Cerebellar cortex (tissue), 1 donor: ENCODE data around the gene LTC4S.
A peak's percentile ranks its signal among the peaks of the same experiment; 100 is the strongest.
"Not testable (repeated sequence)": the region's sequence is repeated elsewhere in the genome, so short reads cannot be mapped to it uniquely, and the experiment has no call there.

Experiments used
- DNase-seq: peaks from one replicate; pipeline ENCODE4 v3.0.0-alpha.2; 2015; ENCODE audit warnings: low spot score

The LTC4S gene, protein sequence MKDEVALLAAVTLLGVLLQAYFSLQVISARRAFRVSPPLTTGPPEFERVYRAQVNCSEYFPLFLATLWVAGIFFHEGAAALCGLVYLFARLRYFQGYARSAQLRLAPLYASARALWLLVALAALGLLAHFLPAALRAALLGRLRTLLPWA

DNA sequence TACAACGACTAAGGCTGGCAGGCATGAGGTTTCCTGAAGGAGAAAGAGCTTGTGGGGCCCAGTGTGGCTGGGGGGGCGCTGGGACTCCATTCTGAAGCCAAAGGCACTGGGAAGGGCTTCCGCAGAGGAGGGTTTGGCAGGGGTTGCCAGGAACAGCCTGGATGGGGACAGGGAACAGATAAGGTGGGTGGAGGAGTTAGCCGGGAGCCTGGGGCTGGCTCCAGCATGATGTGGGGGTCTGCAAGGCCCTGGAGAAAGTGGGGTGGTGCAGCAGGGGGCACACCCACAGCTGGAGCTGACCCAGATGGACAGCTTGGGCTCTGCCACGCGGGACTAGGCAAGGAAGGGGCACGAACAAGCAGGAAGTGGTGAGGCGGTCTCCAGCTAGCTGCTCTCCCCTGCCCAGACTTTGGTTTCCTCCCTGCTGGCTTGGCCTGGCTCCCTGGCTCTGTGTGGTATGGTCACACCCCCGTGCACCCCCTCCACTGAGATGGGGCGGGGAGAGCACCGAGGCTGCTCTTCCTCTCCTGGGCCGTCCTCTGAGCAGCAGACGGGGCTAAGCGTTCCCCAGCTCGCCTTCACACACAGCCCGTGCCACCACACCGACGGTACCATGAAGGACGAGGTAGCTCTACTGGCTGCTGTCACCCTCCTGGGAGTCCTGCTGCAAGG, at the start of gene LTC4S:
TSS of gene LTC4S (plus strand) at position 519 of the 672 bp plus-strand sequence. CDS start at position 614, 95 bp downstream.
- peak; percentile 40 for DNase-seq

DNA sequence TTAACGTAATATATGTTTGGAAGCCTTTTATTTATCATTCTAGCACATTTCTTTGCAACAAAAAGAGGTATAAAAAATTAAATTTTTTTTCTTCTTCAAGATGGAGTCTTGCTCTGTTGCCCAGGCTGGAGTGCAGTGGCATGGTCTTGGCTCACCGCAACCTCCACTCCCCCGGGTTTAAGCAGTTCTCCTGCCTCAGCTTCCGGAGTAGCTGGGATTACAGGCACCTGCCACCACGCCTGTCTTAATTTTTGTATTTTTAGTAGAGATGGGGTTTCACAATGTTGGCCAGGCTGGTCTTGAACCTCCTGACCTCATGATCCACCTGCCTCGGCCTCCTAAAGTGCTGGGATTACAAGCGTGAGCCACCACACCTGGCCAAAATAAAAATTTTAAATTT, 49.7 kb upstream of the LTC4S start:
- DNase-seq, result not testable (repeated sequence)

DNA sequence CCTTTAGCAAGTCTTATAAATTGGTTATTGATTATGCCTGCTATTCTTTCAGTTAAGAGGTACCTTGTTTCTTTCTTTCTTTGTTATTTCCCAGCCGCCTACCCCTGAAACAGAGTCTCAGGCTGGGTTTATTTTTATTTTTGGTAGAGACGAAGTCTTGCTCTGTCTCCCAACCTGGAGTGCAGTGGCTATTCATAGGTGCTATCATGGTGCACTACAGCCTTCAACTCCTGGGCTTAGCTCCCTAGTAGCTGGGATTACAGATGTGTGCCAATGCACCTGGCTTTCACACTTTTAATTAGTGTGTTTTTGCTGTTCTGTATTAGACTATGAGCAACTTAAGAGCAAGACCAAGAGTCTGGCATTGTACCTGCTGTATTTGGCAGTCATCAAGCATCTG, 46.9 kb upstream of the LTC4S start:
- no peak for DNase-seq

DNA sequence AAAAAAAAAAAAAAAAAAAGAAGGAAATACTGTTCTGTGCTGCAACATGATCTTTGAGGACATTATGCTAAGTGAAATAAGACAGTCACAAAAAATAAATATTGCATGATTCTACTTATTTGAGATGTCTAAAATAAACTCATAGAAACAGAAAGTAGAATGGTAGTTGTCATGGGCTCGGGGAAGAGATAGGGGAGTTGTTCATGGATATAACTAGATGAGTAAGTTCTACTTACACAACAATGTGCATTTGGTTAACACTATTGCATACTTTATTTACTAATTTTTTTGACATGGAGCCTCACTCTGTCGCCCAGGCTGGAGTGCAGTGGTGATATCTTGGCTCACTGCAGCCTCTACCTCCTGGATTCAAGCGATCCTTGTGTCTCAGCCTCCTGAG, 46.0 kb upstream of the LTC4S start:
- no peak for DNase-seq

DNA sequence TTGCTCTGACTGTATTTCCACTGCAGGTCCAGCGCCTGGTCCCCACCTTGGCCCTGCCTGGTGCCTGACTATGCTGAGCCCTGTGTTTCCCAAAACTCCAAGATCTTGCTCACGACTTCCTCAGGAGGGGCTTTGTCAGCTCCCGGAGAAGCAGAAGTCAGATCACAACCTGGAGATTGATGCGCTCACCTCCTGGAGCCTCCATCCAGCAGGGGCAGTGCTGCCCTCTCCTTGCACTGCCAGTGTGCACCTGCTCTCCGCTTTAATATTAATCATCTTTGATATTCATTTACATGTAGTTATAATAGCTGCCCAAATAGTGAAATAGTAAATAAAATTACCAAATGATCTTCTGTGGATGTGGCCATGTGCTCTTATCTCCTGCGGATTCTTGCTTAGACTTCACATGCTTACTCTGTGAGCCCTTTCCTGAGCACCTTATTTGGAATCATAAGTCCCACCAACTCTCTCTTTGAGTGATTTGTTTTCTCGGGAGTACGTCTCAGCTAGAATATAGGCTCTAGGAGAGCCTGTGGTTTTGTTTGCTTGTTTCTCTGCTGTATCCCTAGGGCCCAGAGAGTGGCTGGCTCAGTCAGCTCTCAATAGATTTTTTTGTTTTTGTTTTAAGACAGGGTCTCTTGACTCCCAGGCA, 43.8 kb upstream of the LTC4S start:
- DNase-seq, result no peak

DNA sequence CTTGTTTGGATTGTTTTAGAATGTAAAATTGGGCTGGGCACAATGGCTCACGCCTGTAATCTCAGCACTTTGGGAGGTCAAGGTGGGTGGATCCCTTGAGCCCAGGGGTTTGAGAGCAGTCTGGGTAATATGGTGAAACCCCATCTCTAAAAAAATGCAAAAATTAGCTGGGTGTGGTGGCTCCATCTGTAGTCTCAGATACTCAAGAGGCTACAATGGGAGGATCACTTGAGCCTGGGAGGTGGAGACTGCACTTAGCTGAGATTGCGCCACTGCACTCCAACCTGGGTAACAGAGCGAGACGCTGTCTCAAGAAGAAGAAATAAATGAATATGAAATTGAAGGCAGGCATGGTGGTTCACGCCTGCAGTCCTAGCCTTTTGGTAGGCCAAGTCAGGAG, 39.8 kb upstream of the LTC4S start:
- DNase-seq, result no peak

DNA sequence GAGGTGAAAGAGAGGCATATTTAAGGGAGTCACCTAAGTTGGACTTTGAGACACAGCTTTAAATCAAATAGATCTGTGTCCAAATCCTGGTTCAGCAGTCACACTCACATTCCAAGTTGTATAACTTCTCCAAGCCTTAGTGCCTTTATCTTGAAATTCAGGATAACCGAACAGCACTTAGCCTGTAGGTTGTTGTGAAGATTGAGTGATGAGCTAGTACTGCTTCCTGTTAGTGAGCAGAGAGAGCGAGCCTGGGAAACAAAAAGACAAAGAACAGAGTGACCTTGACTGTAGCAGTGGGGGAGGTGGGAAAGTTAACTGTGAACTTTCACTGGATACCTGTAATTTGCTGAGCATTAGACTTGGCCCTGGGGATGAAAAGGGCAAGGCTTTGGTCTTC, 38.8 kb upstream of the LTC4S start:
- no peak for DNase-seq

DNA sequence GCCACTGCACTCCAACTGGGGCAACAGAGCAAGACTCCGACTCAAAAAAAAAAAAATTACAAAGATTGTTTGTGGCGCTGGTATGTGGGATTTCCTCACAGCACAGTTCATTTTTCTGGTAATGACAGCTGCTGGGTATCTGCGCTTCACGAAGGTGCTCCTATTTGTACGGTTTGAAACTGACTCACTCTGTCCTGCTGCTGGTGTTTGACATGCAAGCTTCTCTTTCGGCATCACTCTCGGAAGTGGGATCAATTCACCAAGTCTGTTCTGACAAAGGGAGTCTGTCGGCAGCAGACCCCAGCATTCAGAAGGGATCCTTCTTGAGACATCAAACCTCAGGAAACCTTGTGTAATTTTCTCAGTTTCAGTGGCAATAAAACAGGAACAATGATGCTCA, 34.8 kb upstream of the LTC4S start:
- DNase-seq, result no peak

DNA sequence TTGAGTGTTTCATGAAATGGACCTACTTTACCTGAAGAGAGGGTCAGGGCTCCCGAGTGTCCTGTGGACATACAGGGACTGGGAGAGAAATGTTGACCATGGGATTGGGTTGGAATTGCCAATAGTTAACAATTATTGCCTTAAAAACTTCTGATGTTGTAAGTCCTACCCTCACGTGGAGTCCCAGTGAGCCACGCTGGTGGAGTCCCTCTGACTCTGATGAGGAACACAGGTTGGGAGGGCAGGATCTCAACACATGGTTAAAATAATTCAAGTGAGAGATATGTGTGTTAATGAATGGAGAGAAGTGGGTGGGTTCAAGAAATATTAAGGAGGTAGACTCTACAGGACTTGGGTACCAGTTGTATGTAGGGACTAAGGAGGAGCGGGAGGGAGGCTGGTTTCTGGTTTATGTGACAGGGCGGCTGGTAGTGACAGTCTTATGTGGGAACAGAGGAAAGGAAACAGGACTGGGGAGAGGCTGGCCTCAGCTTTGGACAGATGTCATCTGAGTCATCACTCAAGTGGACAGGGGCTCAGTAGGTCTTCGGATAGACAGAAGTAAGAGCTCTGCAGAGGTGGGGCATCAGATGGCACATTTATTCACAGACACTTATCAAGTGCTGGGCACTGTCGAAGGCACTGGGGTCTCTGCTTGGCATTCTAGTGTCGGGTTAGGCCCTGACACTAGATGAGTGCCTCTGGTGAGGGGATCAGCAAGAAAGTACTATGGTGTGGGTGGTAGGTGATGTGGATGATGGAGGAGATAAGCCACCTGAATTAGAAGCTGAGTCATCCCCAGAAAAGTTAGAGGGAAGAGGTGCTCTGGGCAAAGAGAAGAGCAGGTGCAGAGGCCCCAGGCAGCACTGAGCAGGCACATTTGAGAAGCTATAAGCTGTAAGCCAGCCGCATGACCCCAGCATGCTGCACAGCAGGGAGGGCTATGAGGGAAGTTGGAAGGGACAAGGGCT, 33.9 kb upstream of the LTC4S start:
- no peak for DNase-seq

DNA sequence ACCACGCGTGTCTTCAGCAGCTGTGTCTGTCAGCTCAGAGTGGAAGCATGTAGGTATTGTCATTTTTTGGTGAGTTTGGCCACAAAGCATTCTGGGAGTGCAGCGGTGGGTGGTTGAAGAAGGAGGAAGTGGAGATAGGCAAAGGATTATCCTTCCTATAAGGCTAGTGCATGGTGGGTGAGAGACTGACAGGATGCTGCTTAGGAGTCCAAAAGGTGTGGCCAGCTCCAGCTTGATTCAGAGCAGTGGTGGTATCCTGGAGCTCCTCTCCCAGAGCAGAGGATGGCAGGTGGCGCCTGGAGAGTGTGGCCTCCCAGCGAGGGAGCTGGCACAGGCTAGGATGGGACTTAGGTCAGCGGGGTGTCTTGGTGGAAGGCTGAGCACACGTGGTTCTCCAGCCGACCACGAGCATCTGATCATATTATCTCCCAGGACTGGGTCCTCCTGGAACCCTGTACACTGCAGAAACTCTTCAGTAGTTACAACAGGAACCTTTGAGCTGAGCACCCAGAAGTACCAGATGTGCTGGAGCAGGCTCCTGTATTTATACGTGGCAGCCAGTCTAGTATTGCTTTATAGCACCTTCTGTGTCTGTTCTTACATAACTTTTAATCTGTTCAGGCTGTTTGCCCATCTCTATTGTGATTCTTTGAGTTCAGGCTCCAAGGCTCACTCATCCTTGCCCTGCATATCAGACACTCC, 31.6 kb upstream of the LTC4S start:
- no peak for DNase-seq

DNA sequence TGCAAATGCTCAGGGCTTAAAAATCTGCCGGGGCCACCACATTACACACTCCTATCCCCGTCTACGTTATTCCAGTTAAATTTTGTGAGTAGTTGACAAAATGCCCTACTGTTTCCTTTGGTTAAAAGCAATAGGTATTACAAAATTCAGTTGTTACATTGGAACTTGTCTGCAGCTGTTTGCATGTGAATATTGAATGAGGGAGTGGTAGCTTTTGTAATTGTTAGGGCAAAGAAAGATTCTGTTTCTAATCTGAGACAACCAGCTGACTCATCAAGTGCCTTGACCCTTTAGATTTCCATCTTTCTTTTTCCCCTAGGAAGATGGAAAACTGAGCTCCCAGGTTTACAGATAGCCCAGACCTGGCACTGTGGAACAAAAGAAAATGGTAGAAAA, 31.0 kb upstream of the LTC4S start:
- no peak for DNase-seq

DNA sequence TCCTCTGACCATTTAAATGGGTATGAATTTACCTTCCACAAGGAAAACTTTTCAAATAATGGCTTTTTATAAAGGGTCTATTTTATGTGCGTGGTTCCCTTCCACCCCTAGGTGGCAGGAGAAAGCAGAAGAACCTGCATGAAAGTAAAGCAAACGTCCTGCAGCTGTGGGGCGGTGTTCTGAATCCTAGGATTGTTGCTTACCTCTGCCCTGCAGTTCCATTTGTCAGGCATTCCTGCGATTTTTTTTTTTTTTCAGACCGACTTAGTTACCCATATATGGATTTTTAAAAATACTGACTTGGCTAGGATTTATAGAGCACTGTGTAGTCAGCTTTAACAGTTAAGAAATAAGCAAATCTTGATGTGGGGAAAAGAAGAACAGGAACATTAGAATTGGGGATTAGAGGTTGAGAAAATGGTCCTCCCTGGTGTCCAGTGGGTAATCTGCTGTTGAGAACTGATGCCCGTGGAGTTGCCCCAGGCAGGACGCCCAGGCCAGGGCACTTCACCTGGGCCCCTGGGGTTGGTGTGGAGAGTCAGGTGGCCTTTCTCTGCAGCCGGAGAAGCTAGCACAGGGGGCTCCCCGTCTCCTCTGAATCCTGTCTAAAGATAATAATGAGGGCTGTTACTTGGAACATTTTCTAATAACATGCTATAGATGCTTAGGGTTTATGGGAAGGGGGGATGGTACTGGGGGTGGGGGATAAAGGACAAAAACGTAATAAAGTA, 30.4 kb upstream of the LTC4S start:
- DNase-seq, result peak; percentile 84

DNA sequence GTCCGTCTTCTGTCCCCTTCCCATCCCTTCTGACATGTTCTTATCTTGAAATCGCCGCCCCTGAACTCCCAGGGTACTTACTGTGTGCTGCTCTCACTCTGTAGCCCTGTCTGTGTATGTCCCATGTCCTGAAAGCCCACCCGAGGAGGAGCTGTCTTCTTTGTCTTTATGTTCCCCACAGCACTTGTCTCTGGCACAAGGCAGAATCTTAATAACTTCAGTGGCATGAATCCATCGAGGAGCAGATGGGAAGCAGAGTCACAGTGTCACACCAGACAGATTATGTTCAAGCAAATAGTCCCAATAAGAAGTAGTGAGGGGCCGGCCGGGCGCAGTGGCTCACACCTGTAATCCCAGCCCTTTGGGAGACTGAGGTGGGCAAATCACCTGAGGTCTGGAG, 29.7 kb upstream of the LTC4S start:
- DNase-seq, result no peak

DNA sequence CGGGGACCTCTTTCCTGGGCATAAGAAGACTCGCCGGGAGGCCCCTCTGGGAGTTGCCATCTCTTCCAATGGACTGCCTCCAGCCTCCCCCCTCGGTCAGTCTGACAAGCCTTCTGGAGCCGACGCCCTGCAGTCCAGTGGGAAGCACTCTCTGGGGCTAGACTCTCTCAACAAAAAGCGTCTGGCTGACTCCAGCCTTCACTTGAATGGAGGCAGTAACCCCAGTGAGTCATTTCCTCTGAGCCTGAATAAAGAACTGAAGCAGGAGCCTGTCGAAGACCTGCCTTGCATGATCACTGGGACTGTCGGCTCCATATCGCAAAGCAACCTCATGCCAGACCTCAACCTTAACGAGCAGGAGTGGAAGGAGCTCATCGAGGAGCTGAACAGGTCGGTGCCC, 28.4 kb upstream of the LTC4S start:
- DNase-seq, result no peak

DNA sequence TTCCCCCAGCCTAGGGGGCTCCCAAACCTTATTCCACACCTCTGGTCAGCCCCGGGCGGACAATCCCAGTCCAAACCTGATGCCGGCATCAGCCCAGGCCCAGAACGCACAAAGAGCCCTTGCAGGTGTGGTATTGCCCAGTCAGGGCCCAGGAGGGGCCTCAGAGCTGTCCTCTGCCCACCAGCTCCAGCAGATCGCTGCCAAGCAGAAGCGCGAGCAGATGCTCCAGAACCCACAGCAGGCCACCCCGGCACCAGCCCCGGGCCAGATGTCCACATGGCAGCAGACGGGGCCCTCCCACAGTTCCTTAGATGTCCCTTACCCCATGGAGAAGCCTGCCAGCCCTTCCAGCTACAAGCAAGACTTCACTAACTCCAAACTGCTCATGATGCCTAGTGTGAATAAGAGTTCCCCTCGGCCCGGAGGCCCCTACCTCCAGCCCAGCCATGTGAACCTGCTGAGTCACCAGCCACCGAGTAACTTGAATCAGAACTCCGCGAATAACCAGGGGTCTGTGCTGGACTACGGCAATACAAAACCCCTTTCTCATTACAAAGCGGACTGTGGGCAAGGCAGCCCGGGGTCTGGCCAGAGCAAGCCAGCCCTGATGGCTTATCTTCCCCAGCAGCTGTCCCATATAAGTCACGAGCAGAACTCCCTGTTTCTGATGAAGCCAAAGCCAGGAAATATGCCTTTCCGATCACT, 27.6 kb upstream of the LTC4S start:
- DNase-seq, result no peak

DNA sequence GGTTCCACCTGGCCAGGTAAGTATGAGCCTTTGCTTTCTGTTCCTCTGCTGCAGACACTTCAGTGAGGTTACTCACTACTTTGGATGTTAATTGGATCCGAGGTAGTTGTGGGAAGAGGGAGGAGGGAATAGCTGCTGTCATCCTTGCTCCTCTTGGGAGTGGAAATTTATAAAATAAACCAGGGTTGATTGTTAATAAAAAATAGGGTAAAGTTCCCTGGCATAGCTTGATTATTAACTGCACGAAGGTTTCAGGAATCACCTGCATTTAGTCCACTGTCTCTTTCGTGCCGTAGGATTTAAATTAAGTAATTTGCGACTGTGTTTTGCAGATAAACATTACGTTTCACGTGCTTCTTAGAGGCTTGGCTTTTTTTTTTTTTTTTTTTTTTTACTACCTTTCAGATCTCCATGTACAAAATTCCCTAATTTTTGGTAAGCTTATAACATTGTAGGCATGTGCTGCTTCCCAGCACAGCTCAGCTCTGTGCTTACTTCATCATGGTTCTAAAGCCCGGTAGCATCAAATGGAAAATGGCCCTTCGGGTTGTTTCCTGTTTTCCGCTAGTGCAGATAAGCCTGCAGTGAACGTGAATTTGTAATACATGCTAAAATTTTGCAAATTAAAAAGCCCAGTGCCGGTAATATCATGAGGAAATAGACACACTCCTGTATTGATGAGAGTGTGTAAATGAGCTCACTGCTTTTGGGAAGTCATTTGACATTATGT, 26.9 kb upstream of the LTC4S start:
- no peak for DNase-seq

DNA sequence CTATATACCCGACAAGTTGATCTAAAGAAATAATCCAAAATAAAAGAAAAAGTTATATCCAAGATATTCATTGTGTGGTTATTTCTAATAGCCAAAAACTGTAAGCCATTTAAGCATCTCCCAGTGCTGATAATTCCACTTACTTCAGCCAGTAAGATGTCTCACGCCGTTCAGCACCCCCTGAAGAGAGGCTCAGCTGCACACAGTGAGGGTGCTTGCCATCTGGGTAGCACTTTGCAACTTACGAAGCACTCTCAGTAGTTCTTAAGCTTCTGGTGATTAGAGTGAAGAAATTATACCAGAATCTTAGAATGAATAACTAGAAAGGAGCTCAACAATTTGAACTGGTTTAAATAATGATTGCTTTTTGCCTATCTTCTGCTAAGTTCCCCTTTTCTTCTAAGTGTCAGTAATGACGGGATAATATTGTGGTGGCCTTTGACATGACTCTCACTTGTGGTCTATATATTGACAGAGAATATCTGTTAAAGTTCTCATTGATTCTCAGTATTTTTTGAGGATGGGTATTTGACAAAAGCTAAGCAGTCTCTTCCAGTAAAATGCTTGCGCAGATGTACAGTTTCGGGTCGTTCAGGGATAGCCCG, 26.2 kb upstream of the LTC4S start:
- DNase-seq, result no peak

DNA sequence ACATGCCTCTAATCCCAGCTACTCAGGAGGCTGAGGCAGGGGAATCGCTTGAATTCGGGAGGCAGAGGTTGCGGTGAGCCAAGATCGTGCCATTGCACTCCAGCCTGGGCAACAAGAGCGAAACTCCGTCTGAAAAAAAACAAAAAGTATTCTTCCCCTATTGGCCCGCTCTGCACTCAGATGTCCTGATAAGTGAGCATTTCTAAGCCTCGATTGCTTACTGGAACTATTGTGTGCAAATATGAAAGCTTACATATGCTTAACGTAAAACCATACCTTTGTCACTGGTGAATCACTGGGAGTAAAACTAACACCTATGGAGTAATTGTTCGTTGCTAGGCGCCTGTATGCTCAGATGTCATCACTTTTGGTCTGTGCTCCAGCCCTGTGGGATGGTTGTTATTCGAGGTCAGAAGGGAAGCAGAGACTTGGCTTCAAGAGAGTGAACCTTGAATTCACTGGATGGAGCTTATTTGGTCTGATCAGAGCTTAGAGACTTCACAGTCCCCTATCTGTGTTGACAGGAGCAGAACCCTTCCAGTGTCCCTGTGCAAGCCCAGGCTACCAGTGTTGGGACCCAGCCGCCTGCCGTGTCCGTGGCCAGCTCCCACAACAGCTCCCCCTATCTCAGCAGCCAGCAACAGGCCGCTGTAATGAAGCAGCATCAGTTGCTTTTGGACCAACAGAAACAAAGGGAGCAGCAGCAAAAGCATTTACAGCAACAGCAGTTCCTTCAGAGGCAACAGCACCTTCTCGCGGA, 25.3 kb upstream of the LTC4S start:
- no peak for DNase-seq

DNA sequence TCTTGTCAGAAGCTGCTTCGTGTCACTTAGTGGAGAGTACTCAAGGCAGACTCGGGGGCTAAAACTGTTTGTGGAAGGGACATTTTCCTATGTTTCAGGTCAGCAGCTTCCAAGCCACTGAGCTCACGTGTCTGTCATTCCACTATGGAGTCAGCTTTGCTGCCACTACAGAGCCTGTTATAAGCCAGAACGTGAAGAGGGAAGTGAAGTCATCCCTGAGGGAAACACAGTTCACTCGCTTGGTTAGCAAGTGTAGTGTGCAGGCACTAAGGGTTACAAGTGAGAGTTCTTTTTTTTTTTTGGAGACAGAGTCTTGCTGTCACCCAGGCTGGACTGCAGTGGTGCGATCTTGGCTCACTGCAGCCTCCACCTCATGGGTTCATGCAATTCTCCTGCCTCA, 24.5 kb upstream of the LTC4S start:
- DNase-seq, result no peak
